Liver (tissue), 9 donors: ENCODE measurements around the gene SNX20. TPM values are rescaled to one million over a fixed set of nuclear protein-coding genes. Genes with fewer than 3 reads are reported as not detected.

ENCODE experiments used
- DNase-seq: peaks from one replicate; pipeline ENCODE4 v3.0.0-alpha.2; 2017; ENCODE audit warnings: low spot score
- H3K27ac ChIP-seq, 2 donors: one replicate each; pipeline ENCODE4 v1.7.0; 2013; ENCODE audit warnings: inconsistent platforms in 2 of 2, low read length in 2 of 2, control low read depth in 1 of 2, low read depth in 1 of 2, mild to moderate bottlenecking in 1 of 2
- H3K27me3 ChIP-seq, 4 donors: one replicate each; pipeline versions ENCODE4 v1.6.1 to v1.7.0; 2013; ENCODE audit warnings: low read length in 3 of 4, inconsistent platforms in 1 of 4, mild to moderate bottlenecking in 1 of 4, moderate library complexity in 1 of 4; ENCODE audit not compliant: control insufficient read depth in 4 of 4, insufficient read depth in 4 of 4
- H3K36me3 ChIP-seq, 4 donors: one replicate each; pipeline versions ENCODE4 v1.6.1 to v1.7.0; 2013; ENCODE audit warnings: low read length in 3 of 4, mild to moderate bottlenecking in 3 of 4, low read depth in 1 of 4, moderate library complexity in 1 of 4; ENCODE audit not compliant: control insufficient read depth in 4 of 4, insufficient read depth in 3 of 4
- H3K4me1 ChIP-seq, 4 donors: one replicate each; pipeline versions ENCODE4 v1.6.1 to v1.7.0; 2013; ENCODE audit warnings: low read length in 3 of 4, mild to moderate bottlenecking in 3 of 4, moderate library complexity in 1 of 4; ENCODE audit not compliant: control insufficient read depth in 4 of 4, insufficient read depth in 4 of 4
- H3K4me3 ChIP-seq, 3 donors: one replicate each; pipeline versions ENCODE4 v1.6.1 to v1.7.0; 2013; ENCODE audit warnings: low read length in 3 of 3, control low read depth in 1 of 3, low read depth in 1 of 3, mild to moderate bottlenecking in 1 of 3
- H3K9ac ChIP-seq, 2 donors: one replicate each; pipeline ENCODE4 v1.7.0; 2013; ENCODE audit warnings: low read length in 2 of 2, mild to moderate bottlenecking in 2 of 2, moderate library complexity in 2 of 2, control low read depth in 1 of 2, low read depth in 1 of 2
- H3K9me3 ChIP-seq, 4 donors: one replicate each; pipeline versions ENCODE4 v1.6.1 to v1.7.0; 2013; ENCODE audit warnings: low read length in 3 of 4; ENCODE audit not compliant: control insufficient read depth in 4 of 4
- EGR1 ChIP-seq, 2 donors: IDR thresholded peaks; 2 replicates each; pipeline ENCODE4 v1.6.1; 2016 to 2018; ENCODE audit warnings: antibody characterized with exemption in 2 of 2, low read depth in 2 of 2
- FOXA1 ChIP-seq: IDR thresholded peaks from 2 replicates; pipeline ENCODE4 v1.6.1; 2016; ENCODE audit warnings: antibody characterized with exemption
- FOXA2 ChIP-seq: IDR thresholded peaks from 2 replicates; pipeline ENCODE4 v1.6.1; 2016; ENCODE audit warnings: antibody characterized with exemption
- GABPA ChIP-seq, 2 donors: IDR thresholded peaks in 1 of 2; conservative IDR thresholded peaks in 1 of 2; 2 replicates each; pipeline ENCODE4 v1.6.1; 2016; ENCODE audit warnings: antibody characterized with exemption in 2 of 2, mild to moderate bottlenecking in 1 of 2, moderate library complexity in 1 of 2
- HNF4A ChIP-seq, 2 donors: conservative IDR thresholded peaks; 2 replicates each; pipeline ENCODE4 v1.6.1; 2016; ENCODE audit warnings: antibody characterized with exemption in 2 of 2, mild to moderate bottlenecking in 2 of 2
- HNF4G ChIP-seq: IDR thresholded peaks from 2 replicates; pipeline ENCODE4 v1.6.1; 2016; ENCODE audit warnings: antibody characterized with exemption
- JUND ChIP-seq, 2 donors: IDR thresholded peaks; 2 replicates each; pipeline ENCODE4 v1.6.1; 2016; ENCODE audit warnings: antibody characterized with exemption in 2 of 2
- RAD21 ChIP-seq, 2 donors: IDR thresholded peaks; 2 replicates each; pipeline ENCODE4 v1.6.1; 2016; ENCODE audit warnings: antibody characterized with exemption in 2 of 2, mild to moderate bottlenecking in 2 of 2
- RXRA ChIP-seq, 2 donors: IDR thresholded peaks; 2 replicates each; pipeline ENCODE4 v1.6.1; 2017 to 2018; ENCODE audit warnings: antibody characterized with exemption in 2 of 2, mild to moderate bottlenecking in 1 of 2
- SP1 ChIP-seq: IDR thresholded peaks from 2 replicates; pipeline ENCODE4 v1.6.1; 2018; ENCODE audit warnings: antibody characterized with exemption, mild to moderate bottlenecking
- TAF1 ChIP-seq: conservative IDR thresholded peaks from 2 replicates; pipeline ENCODE4 v1.6.1; 2016; ENCODE audit warnings: antibody characterized with exemption, mild to moderate bottlenecking
- YY1 ChIP-seq: IDR thresholded peaks from 2 replicates; pipeline ENCODE4 v1.6.1; 2016; ENCODE audit warnings: antibody characterized with exemption, mild to moderate bottlenecking
- whole genome bisulfite sequencing: extraction: QIAGEN DNeasy Blood & Tissue Kit; methylation state at CpG from one replicate; pipeline ENCODE4 v1.1.7; 2013; 5-methylcytosine and 5-hydroxymethylcytosine counted together
- polyA plus RNA-seq, 2 donors: library from polyadenylated mRNA; stranded (reverse) in 1 of 2; unstranded in 1 of 2; fragments of 200-250 nt in 1 of 2; fragments of >200 nt in 1 of 2; fragmentation: Nextera tagmentation in 1 of 2; extraction: Ambion mirVana in 1 of 2; gene quantifications; one replicate each; pipeline versions ENCODE4 v1.2.1 to v1.2.3, GENCODE V29; 2013 to 2015
- total RNA-seq, 2 donors: library from RNA; depleted of rRNA; stranded (reverse); fragments of >200 nt; gene quantifications; one replicate each; pipeline ENCODE4 v1.2.3, GENCODE V29; 2014
- TF ChIP-seq, protein P1 (sequence below): IDR thresholded peaks from 2 replicates; pipeline ENCODE4 v1.6.1; 2016; ENCODE audit warnings: antibody characterized with exemption
- TF ChIP-seq, protein P2 (sequence below): fragments of 150-350 bp; IDR thresholded peaks from 2 replicates; pipeline ENCODE4 v1.5.1; 2017; ENCODE audit warnings: improper control_type of control experiment, low read depth, low read length; ENCODE audit not compliant: missing input control
- TF ChIP-seq, protein P3 (sequence below): IDR thresholded peaks from 2 replicates; pipeline ENCODE4 v1.6.1; 2016; ENCODE audit warnings: antibody characterized with exemption
- TF ChIP-seq, protein P4 (sequence below): IDR thresholded peaks from 2 replicates; pipeline ENCODE4 v1.6.1; 2016; ENCODE audit warnings: antibody characterized with exemption, mild to moderate bottlenecking
- TF ChIP-seq, protein P5 (sequence below): IDR thresholded peaks from 2 replicates; pipeline ENCODE4 v1.6.1; 2016; ENCODE audit warnings: antibody characterized with exemption
- donor health status: healthy.
- donor health status: healthy.
- donor health status: healthy.
- donor health status: healthy.
- donor health status: healthy.

SNX20 gene
- total and polyA plus RNA-seq, 4 donors, result 0.40 to 3.5 (median 0.98) TPM

DNA sequence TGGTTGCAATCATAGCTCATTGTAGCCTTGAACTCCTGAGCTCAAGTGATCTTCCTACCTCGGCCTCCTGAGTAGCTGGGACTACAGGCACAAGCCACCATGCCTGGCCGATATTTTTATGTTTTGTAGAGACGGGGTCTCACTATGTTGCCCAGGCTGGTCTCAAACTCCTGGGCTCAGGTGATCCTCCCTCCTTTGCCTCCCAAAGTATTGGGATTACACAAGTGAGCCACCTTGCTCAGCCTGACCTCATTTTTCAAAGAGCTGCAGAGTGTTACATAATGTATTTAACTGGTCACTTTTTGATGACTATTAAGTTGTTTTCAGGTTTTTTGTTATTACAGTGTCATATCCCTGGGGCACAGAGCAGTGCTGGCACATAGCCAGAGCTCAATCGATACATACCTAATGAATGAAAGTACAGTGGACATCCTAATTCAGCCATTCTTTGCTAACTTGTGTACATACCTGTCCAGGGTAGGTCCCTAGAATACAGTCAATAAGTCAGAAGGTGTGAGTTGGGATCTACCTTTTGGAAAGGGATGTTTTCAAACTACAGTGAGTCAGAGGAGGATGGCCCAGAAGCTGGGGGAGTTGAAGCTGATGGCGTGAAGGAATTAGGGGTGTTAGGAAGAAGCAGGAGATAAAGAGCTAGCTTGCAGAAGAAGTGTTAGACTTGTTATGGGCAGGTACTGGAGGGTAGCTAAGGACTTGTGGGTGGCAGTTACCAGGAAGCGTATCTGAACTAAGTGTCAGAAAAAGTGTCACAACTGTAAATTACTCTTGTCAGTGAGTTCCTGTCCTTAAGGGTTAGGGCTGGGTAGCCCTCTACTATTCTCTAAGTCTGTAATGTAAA lies 40.7 kb upstream of the SNX20 start:
- H3K4me3 ChIP-seq, result no peak overlapping the region
- WGBS, result 90% methylated on average over 6 of the region's 6 CpGs
- H3K27me3 ChIP-seq, result no peaks in the 10 kb centered on the region
- no peak for TF ChIP-seq FOXA2
- TF ChIP-seq JUND (IDR thresholded peaks at IDR 0.05), result no peak
- TF ChIP-seq, protein P1, sequence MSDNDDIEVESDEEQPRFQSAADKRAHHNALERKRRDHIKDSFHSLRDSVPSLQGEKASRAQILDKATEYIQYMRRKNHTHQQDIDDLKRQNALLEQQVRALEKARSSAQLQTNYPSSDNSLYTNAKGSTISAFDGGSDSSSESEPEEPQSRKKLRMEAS, result no peak
- no peak for TF ChIP-seq RAD21 (IDR thresholded peaks at IDR 0.05)
- no peak for TF ChIP-seq HNF4A (conservative IDR thresholded peaks at IDR 0.05)
- no peak for TF ChIP-seq FOXA1
- no peak for TF ChIP-seq GABPA (IDR thresholded peaks at IDR 0.05 in 1 of 2, conservative IDR thresholded peaks at IDR 0.05 in 1 of 2)
- no peak for TF ChIP-seq TAF1
- TF ChIP-seq, protein P2, sequence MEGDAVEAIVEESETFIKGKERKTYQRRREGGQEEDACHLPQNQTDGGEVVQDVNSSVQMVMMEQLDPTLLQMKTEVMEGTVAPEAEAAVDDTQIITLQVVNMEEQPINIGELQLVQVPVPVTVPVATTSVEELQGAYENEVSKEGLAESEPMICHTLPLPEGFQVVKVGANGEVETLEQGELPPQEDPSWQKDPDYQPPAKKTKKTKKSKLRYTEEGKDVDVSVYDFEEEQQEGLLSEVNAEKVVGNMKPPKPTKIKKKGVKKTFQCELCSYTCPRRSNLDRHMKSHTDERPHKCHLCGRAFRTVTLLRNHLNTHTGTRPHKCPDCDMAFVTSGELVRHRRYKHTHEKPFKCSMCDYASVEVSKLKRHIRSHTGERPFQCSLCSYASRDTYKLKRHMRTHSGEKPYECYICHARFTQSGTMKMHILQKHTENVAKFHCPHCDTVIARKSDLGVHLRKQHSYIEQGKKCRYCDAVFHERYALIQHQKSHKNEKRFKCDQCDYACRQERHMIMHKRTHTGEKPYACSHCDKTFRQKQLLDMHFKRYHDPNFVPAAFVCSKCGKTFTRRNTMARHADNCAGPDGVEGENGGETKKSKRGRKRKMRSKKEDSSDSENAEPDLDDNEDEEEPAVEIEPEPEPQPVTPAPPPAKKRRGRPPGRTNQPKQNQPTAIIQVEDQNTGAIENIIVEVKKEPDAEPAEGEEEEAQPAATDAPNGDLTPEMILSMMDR, result no peak
- TF ChIP-seq, protein P3, sequence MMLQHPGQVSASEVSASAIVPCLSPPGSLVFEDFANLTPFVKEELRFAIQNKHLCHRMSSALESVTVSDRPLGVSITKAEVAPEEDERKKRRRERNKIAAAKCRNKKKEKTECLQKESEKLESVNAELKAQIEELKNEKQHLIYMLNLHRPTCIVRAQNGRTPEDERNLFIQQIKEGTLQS, result no peak
- no peak for TF ChIP-seq SP1
- DNase-seq, result no peak
- H3K36me3 ChIP-seq, result peaks cover 0 to 2% (median 0%) of the 10 kb centered on the region in 4 donors
- H3K9ac ChIP-seq, result no peak overlapping the region
- H3K4me1 ChIP-seq, result no peaks in the 10 kb centered on the region
- no peaks in the 10 kb centered on the region for H3K9me3 ChIP-seq
- H3K27ac ChIP-seq, result no peak overlapping the region

DNA sequence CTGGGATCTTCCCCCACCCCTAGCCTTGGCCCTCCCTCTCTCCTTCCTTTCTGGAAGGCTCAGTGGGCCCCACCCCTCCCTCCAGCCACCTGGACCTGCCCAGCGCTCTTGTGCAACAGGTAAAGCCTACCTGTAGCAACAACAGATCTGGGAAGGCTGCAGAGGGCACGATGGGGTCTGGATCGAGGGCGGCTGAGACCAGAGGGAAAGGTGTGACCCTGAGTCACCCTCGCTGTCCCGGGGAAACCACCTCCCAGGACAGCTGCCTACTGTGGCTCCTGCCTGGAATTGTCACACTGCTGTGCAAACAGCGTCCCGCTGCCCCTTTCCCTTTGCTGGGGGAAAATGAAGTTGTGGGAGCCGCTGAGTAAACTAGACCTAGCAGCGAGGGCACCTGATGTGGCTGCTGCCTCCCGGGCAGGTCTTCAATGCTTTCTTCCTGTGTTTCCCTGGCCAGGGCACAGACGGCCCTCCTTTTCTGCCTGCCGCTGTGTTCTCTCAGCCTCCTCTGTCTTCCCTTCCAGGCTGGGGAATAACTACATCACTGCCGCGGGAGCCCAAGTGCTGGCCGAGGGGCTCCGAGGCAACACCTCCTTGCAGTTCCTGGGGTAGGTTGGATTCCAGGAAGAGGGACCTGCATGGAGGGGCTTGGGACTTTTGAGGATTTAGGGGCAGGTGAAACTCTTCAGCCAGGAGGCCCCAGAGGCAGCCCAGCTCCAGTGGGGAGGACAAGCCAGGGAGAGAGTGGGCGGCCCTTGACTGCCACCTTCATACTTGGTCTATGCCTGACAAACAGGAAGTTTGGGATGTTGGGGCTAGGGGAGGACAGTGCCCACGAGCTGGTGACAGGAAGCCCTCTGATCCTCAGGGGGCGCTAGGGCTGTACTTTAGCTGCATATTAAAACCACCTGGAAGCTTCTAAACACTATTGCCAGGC lies 38.6 kb upstream of the SNX20 start:
- H3K9ac ChIP-seq, result no peak overlapping the region
- no peak overlapping the region for H3K27ac ChIP-seq
- TF ChIP-seq HNF4A (conservative IDR thresholded peaks at IDR 0.05) (no peak), FOXA2 (no peak), GABPA (IDR thresholded peaks at IDR 0.05 in 1 of 2, conservative IDR thresholded peaks at IDR 0.05 in 1 of 2) (no peak), EGR1 (IDR thresholded peaks at IDR 0.05; ENCODE audit: low read depth in 2 of 2) (no peak), YY1 (no peak), HNF4G (no peak), RXRA (IDR thresholded peaks at IDR 0.05) (no peak)
- TF ChIP-seq, protein P4, sequence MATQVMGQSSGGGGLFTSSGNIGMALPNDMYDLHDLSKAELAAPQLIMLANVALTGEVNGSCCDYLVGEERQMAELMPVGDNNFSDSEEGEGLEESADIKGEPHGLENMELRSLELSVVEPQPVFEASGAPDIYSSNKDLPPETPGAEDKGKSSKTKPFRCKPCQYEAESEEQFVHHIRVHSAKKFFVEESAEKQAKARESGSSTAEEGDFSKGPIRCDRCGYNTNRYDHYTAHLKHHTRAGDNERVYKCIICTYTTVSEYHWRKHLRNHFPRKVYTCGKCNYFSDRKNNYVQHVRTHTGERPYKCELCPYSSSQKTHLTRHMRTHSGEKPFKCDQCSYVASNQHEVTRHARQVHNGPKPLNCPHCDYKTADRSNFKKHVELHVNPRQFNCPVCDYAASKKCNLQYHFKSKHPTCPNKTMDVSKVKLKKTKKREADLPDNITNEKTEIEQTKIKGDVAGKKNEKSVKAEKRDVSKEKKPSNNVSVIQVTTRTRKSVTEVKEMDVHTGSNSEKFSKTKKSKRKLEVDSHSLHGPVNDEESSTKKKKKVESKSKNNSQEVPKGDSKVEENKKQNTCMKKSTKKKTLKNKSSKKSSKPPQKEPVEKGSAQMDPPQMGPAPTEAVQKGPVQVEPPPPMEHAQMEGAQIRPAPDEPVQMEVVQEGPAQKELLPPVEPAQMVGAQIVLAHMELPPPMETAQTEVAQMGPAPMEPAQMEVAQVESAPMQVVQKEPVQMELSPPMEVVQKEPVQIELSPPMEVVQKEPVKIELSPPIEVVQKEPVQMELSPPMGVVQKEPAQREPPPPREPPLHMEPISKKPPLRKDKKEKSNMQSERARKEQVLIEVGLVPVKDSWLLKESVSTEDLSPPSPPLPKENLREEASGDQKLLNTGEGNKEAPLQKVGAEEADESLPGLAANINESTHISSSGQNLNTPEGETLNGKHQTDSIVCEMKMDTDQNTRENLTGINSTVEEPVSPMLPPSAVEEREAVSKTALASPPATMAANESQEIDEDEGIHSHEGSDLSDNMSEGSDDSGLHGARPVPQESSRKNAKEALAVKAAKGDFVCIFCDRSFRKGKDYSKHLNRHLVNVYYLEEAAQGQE, result no peak
- TF ChIP-seq, protein P5, sequence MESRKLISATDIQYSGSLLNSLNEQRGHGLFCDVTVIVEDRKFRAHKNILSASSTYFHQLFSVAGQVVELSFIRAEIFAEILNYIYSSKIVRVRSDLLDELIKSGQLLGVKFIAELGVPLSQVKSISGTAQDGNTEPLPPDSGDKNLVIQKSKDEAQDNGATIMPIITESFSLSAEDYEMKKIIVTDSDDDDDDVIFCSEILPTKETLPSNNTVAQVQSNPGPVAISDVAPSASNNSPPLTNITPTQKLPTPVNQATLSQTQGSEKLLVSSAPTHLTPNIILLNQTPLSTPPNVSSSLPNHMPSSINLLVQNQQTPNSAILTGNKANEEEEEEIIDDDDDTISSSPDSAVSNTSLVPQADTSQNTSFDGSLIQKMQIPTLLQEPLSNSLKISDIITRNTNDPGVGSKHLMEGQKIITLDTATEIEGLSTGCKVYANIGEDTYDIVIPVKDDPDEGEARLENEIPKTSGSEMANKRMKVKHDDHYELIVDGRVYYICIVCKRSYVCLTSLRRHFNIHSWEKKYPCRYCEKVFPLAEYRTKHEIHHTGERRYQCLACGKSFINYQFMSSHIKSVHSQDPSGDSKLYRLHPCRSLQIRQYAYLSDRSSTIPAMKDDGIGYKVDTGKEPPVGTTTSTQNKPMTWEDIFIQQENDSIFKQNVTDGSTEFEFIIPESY, result no peak
- TF ChIP-seq, protein P1, result no peak
- TF ChIP-seq, protein P2, result no peak
- H3K36me3 ChIP-seq, result no peaks in the 10 kb centered on the region
- DNase-seq, result no peak
- H3K4me1 ChIP-seq, result no peaks in the 10 kb centered on the region
- no peaks in the 10 kb centered on the region for H3K9me3 ChIP-seq
- no peak overlapping the region for H3K4me3 ChIP-seq
- no peaks in the 10 kb centered on the region for H3K27me3 ChIP-seq
- WGBS, result 62% methylated on average over 20 of the region's 20 CpGs
